ENCODE results near the gene LAYN. TPM values are rescaled to one million over a fixed set of nuclear protein-coding genes. Genes with fewer than 3 reads are reported as not detected.

LAYN gene
- total RNA-seq, 2 experiments from 2014 or later, result 92.2 to 93.7 TPM

DNA sequence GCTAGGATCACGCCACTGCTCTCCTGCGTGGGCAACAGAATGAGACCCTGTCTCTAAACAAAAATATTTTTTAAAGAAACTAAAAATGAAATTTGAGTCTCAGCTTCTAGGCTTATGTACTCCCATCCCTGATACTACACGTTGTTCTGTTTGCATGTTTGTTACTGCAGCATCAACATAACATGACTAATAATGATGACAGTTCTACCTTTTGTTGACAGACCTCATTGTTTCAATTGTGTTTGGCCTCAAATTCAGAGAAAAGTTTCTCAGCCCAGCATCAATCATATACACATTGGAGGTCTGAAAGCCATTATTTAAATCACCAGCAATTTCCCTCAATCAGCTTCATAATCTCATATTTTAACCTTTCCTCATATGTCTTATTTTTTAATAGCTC is 20.8 kb downstream of the LAYN start:
- intact Hi-C loops (cut with micrococcal nuclease), result loop anchor here (5.0 kb wide), 1 partner anchor 104 kb away; no protein-coding TSS in a partner anchor
- DNase-seq (no peak), ATAC-seq (no peak)
- Mint-ChIP-seq H3K36me3 (ENCODE audit: low read depth) (peaks cover 24% of the 10 kb centered on the region), H3K4me1 (ENCODE audit: low read depth) (peaks cover 4% of the 10 kb centered on the region), H3K4me3 (no peak overlapping the region), H3K27me3 (no peaks in the 10 kb centered on the region), H3K27ac (no peak overlapping the region), H3K9me3 (peaks cover 2% of the 10 kb centered on the region)
- ChIA-PET CTCF (interaction anchor here (1.5 to 5.5 kb wide), 4 partner anchors 11 to 279 kb away, joined by 3 to 39 read pairs (median 10); no protein-coding TSS in a partner anchor), POLR2A (no interaction called here)
- TF ChIP-seq, protein P1, sequence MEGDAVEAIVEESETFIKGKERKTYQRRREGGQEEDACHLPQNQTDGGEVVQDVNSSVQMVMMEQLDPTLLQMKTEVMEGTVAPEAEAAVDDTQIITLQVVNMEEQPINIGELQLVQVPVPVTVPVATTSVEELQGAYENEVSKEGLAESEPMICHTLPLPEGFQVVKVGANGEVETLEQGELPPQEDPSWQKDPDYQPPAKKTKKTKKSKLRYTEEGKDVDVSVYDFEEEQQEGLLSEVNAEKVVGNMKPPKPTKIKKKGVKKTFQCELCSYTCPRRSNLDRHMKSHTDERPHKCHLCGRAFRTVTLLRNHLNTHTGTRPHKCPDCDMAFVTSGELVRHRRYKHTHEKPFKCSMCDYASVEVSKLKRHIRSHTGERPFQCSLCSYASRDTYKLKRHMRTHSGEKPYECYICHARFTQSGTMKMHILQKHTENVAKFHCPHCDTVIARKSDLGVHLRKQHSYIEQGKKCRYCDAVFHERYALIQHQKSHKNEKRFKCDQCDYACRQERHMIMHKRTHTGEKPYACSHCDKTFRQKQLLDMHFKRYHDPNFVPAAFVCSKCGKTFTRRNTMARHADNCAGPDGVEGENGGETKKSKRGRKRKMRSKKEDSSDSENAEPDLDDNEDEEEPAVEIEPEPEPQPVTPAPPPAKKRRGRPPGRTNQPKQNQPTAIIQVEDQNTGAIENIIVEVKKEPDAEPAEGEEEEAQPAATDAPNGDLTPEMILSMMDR (IDR thresholded peaks at IDR 0.05), result no peak

DNA sequence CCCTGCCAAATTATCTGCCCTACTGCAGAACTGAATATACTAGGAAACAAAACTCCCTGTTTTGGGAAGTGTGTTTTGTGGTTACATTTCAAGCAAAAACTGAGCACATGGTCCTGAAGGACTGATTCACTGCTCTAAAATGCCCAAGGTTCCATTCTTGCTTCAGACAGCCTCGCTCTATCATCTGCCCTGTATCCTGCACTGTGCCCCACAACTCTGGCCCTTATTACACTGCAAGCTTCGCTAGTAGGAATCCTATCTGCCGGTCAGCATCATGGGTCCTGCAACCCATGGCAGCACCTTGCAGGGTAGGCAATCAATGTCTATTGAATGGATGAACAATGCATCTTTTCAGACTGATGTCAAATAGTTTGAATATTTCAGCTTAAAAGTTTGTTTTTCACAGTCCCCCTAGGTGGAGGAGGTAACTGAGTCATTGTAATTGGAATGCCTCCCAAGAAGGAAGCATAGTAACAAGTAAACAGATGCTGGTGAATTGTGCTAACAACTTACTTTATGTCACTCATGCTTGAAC is 21.3 kb downstream of the LAYN start:
- ChIA-PET CTCF (interaction anchor here (1.5 to 5.5 kb wide), 4 partner anchors 11 to 279 kb away, joined by 3 to 39 read pairs (median 10); no protein-coding TSS in a partner anchor), POLR2A (no interaction called here)
- Mint-ChIP-seq H3K9me3 (no peaks in the 10 kb centered on the region), H3K36me3 (ENCODE audit: low read depth) (peaks cover 19% of the 10 kb centered on the region), H3K4me3 (no peak overlapping the region), H3K27me3 (no peaks in the 10 kb centered on the region), H3K4me1 (ENCODE audit: low read depth) (peaks cover 4% of the 10 kb centered on the region), H3K27ac (no peak overlapping the region)
- intact Hi-C loops (cut with micrococcal nuclease), result loop anchor here (5.0 kb wide), 1 partner anchor 105 kb away; no protein-coding TSS in a partner anchor
- DNase-seq, result no peak
- ATAC-seq, result no peak
- TF ChIP-seq, protein P1 (IDR thresholded peaks at IDR 0.05), result no peak

DNA sequence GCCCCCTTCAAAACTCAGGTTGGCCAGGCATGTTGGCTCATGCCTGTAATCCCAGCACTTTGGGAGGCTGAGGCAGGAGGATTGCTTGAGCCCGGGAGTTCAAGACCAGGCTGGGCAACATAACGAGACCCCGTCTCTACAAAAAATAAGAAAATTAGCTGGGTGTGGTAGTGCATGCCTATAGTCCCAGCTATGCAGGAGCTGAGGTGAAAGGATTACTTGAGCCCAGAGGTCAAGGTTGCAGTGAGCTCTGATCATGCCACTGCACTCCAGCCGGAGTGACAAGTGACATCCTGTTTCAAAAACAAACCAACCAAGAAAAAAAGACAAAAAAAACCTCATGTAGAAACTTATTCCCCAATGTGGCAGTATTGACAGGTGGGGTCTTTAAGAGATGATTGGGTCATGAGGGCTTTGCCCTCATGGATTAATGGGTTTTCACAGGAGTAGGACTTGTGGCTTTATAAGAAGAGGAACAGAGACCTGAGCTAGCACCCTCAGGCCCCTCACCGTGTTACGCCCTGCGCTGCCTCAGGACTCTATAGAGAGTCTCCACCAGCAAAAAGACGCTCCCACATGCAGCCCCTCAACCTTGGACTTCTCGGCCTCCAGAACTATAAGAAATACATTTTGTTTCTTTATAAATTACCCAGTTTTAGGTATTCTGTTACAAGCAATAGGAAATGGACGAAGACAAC is 22.3 kb downstream of the LAYN start:
- Mint-ChIP-seq H3K27ac (peak overlapping the region; percentile 19), H3K4me1 (ENCODE audit: low read depth) (peaks cover 4% of the 10 kb centered on the region), H3K27me3 (no peaks in the 10 kb centered on the region), H3K9me3 (no peaks in the 10 kb centered on the region), H3K36me3 (ENCODE audit: low read depth) (peaks cover 12% of the 10 kb centered on the region), H3K4me3 (no peak overlapping the region)
- ChIA-PET POLR2A (interaction anchor here (0.8 kb wide), 1 partner anchor 9 kb away, joined by 3 read pairs; no protein-coding TSS in a partner anchor), CTCF (interaction anchor here (1.3 to 5.5 kb wide), 3 partner anchors 12 to 116 kb away, joined by 3 to 39 read pairs (median 8); no protein-coding TSS in a partner anchor)
- DNase-seq (no peak), ATAC-seq (no peak)
- intact Hi-C loops (cut with micrococcal nuclease), result loop anchor here (5.0 kb wide), 1 partner anchor 106 kb away; no protein-coding TSS in a partner anchor
- TF ChIP-seq, protein P1 (IDR thresholded peaks at IDR 0.05), result no peak

DNA sequence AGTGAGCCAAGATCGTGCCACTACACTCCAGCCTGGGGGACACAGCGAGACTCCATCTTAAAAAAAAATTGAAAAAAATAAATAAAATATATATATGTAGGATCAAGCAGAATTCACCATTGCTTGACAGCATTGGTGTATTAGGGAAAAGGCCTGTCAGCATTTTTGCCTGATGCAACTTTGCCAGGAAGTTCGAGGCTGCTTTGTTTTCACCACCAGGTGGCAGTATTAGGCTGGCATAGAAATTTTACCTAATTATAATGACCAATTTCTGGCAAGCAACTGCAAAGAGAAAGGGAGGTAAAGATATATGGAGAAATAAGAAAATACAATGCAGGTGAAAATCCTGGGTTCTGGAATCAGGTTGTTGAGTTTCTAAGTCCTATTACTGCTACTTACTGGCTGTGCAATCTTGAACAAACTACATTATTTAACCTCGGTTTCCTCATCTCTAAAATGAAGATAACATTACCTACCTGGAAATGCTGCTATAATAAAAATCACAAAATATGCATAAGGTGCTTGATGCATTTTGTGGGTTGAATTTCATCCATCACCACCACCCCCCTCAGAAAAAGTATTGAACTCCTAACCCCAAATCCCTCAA is 24.7 kb downstream of the LAYN start:
- POLR2A ChIA-PET, result interaction anchor here (0.6 to 0.7 kb wide), 2 partner anchors 35 to 272 kb away, joined by 3 to 5 read pairs; no protein-coding TSS in a partner anchor
- intact Hi-C loops (cut with micrococcal nuclease), result loop anchor here (1.0 kb wide), 1 partner anchor 276 kb away; no protein-coding TSS in a partner anchor
- DNase-seq (peak; percentile 80), ATAC-seq (peak; percentile 45)
- Mint-ChIP-seq H3K4me3 (no peak overlapping the region), H3K27me3 (peaks cover under 1% of the 10 kb centered on the region), H3K4me1 (ENCODE audit: low read depth) (peaks cover 4% of the 10 kb centered on the region), H3K27ac (no peak overlapping the region), H3K9me3 (no peaks in the 10 kb centered on the region), H3K36me3 (ENCODE audit: low read depth) (peaks cover 4% of the 10 kb centered on the region)
- CTCF ChIA-PET, result interaction anchor here (0.9 to 5.5 kb wide), 8 partner anchors 13 to 276 kb away, joined by 3 to 39 read pairs (median 5); partner anchors contain the start of gene LAYN
- TF ChIP-seq, protein P1 (IDR thresholded peaks at IDR 0.05), result peak; percentile 97

All from activated CD8-positive, alpha-beta T cell treated with anti-CD3 and anti-CD28 coated beads for 36 hours (primary cell).